ENCODE measurements around the gene CAMK1. TPM values are rescaled to one million over a fixed set of nuclear protein-coding genes. Genes with fewer than 3 reads are reported as not detected.

CAMK1 gene
- total RNA-seq, 1 experiment from 2014 or later: 9.7 TPM

- Histone ChIP-seq H3K4me1 (ENCODE audit: control insufficient read depth, insufficient read depth, low read length) (no peaks in the 10 kb centered on the region), H3K27me3 (ENCODE audit: control insufficient read depth, insufficient read depth, low read length) (no peaks in the 10 kb centered on the region), H3K27ac (ENCODE audit: low read length) (no peak overlapping the region), H3K36me3 (ENCODE audit: control insufficient read depth, insufficient read depth, low read length) (no peaks in the 10 kb centered on the region), H3K4me3 (ENCODE audit: low read depth in 2 of 2, low read length in 2 of 2) (no peak overlapping the region), H3K9me3 (ENCODE audit: control insufficient read depth, insufficient read depth, low read depth, low read length) (no peaks in the 10 kb centered on the region)
- intact Hi-C loops (cut with micrococcal nuclease; ENCODE audit: unreplicated experiment): no loop called here
- ATAC-seq: no peak
- no TSS peak for BruUV-seq (replicated peaks)
- POLR2A ChIA-PET: no interaction called here
- CTCF ChIA-PET: no interaction called here
- TF ChIP-seq REST (IDR thresholded peaks at IDR 0.05; ENCODE audit: insufficient read depth in 1 of 2, low read depth in 2 of 2, low read length in 1 of 2) (no peak), POLR2AphosphoS5 (IDR thresholded peaks at IDR 0.05; ENCODE audit: low read depth, low read length) (no peak), CTCF (IDR thresholded peaks at IDR 0.05) (no peak), SIN3A (IDR thresholded peaks at IDR 0.05; ENCODE audit: borderline replicate concordance, insufficient read depth, low read depth, low read length) (no peak), TCF7L2 (IDR thresholded peaks at IDR 0.05; ENCODE audit: low read depth, low read length) (no peak)
- in situ Hi-C loops (cut with HindIII; ENCODE audit: low pct_unique_long_range_greater_than_20kb, low sequenced_read_pairs): no loop called here
- DNase-seq (ENCODE audit: low read depth, low spot score): no peak
Measured at GRCh38 chr3:9818666-9819335, 49.1 kb upstream of the CAMK1 start.

- ATAC-seq (no peak), DNase-seq (ENCODE audit: low read depth, low spot score) (no peak)
- H3K27ac ChIP-seq (ENCODE audit: low read length): no peak overlapping the region
- H3K27me3 ChIP-seq (ENCODE audit: control insufficient read depth, insufficient read depth, low read length): no peaks in the 10 kb centered on the region
- POLR2A ChIA-PET: no interaction called here
- intact Hi-C loops (cut with micrococcal nuclease; ENCODE audit: unreplicated experiment): no loop called here
- H3K9me3 ChIP-seq (ENCODE audit: control insufficient read depth, insufficient read depth, low read depth, low read length): no peaks in the 10 kb centered on the region
- in situ Hi-C loops (cut with HindIII; ENCODE audit: low pct_unique_long_range_greater_than_20kb, low sequenced_read_pairs): no loop called here
- no TSS peak for BruUV-seq (replicated peaks)
- H3K4me1 ChIP-seq (ENCODE audit: control insufficient read depth, insufficient read depth, low read length): no peaks in the 10 kb centered on the region
- no peaks in the 10 kb centered on the region for H3K36me3 ChIP-seq (ENCODE audit: control insufficient read depth, insufficient read depth, low read length)
- no peak overlapping the region for H3K4me3 ChIP-seq (ENCODE audit: low read depth in 2 of 2, low read length in 2 of 2)
- TF ChIP-seq REST (IDR thresholded peaks at IDR 0.05; ENCODE audit: insufficient read depth in 1 of 2, low read depth in 2 of 2, low read length in 1 of 2) (no peak), POLR2AphosphoS5 (IDR thresholded peaks at IDR 0.05; ENCODE audit: low read depth, low read length) (no peak), SIN3A (IDR thresholded peaks at IDR 0.05; ENCODE audit: borderline replicate concordance, insufficient read depth, low read depth, low read length) (no peak), TCF7L2 (IDR thresholded peaks at IDR 0.05; ENCODE audit: low read depth, low read length) (no peak), CTCF (IDR thresholded peaks at IDR 0.05) (no peak)
- CTCF ChIA-PET: no interaction called here
Measured at GRCh38 chr3:9817436-9817835, 47.7 kb upstream of the CAMK1 start.

Data from Panc1 (cell line).